RWPE1 (cell line): ENCODE results near the gene ATP6V1G1.

Experiments
- CTCF ChIA-PET: fragments of 350-600 bp; sonication (Branson Sonifier 250); formaldehyde crosslinking; extraction: SDS; loops from one replicate; lab custom pipeline; 2021; lab: Yijun Ruan, JAX
- POLR2A ChIA-PET: fragments of 400-600 bp; formaldehyde crosslinking; extraction: SDS; loops from one replicate; lab custom pipeline; 2020; ENCODE audit warnings: antibody characterized with exemption; ENCODE audit not compliant: low non-redundant PET; lab: Yijun Ruan, JAX
- DNase-seq: peaks from one replicate; pipeline ENCODE4 v3.0.0; 2012; ENCODE audit warnings: low spot score
- H3K27ac ChIP-seq: fragments of 450-650 bp; 2 replicates; pipeline ENCODE4 v1.5.1; 2017
- CTCF ChIP-seq: fragments of 450-650 bp; conservative IDR thresholded peaks from 2 replicates; pipeline ENCODE4 v1.5.1; 2017; ENCODE audit warnings: low read depth, mild to moderate bottlenecking

ATP6V1G1 gene

GRCh38 chr9:114602620-114603019 is 15.1 kb downstream of the ATP6V1G1 start:
- CTCF ChIA-PET: no interaction called here
- no peak for TF ChIP-seq CTCF
- DNase-seq: no peak
- POLR2A ChIA-PET: interaction anchor here (1.0 kb wide), 1 partner anchor 15 kb away, joined by 4 read pairs; no protein-coding TSS in a partner anchor
- H3K27ac ChIP-seq: no peak overlapping the region

- no peak for DNase-seq
- H3K27ac ChIP-seq: no peak overlapping the region
- ChIA-PET CTCF (interaction anchor here (0.6 kb wide), 1 partner anchor 185 kb away, joined by 6 read pairs; no protein-coding TSS in a partner anchor), POLR2A (interaction anchor here (1.0 kb wide), 1 partner anchor 16 kb away, joined by 4 read pairs; no protein-coding TSS in a partner anchor)
- no peak for TF ChIP-seq CTCF
Measured at GRCh38 chr9:114603248-114603647, 15.7 kb downstream of the ATP6V1G1 start.

- DNase-seq: no peak
- TF ChIP-seq CTCF: no peak
- POLR2A ChIA-PET: interaction anchor here (0.8 kb wide), 1 partner anchor 17 kb away, joined by 3 read pairs; the partner anchor contains the start of gene ATP6V1G1
- CTCF ChIA-PET: interaction anchor here (0.7 kb wide), 2 partner anchors 76 to 182 kb away, joined by 4 to 7 read pairs; no protein-coding TSS in a partner anchor
- H3K27ac ChIP-seq: no peak overlapping the region
Measured at GRCh38 chr9:114604989-114605388, 17.4 kb downstream of the ATP6V1G1 start.

GRCh38 chr9:114606068-114606467 is 18.5 kb downstream of the ATP6V1G1 start:
- POLR2A ChIA-PET: no interaction called here
- CTCF ChIA-PET: interaction anchor here (0.6 kb wide), 2 partner anchors 263 to 362 kb away, joined by 3 to 4 read pairs; no protein-coding TSS in a partner anchor
- no peak for DNase-seq
- no peak overlapping the region for H3K27ac ChIP-seq
- TF ChIP-seq CTCF: no peak

- ChIA-PET CTCF (interaction anchor here (0.6 kb wide), 2 partner anchors 263 to 361 kb away, joined by 3 to 4 read pairs; no protein-coding TSS in a partner anchor), POLR2A (no interaction called here)
- TF ChIP-seq CTCF: no peak
- no peak overlapping the region for H3K27ac ChIP-seq
- DNase-seq: no peak
Measured at GRCh38 chr9:114606597-114607207, 19.1 kb downstream of the ATP6V1G1 start.

GRCh38 chr9:114607671-114608524 is 20.3 kb downstream of the ATP6V1G1 start:
- POLR2A ChIA-PET: no interaction called here
- H3K27ac ChIP-seq: no peak overlapping the region
- CTCF ChIA-PET: interaction anchor here (0.7 kb wide), 1 partner anchor 18 kb away, joined by 3 read pairs; no protein-coding TSS in a partner anchor
- no peak for DNase-seq
- TF ChIP-seq CTCF: no peak
